Measurements from ENCODE around the gene OR10T2.
"Not testable (repeated sequence)": the region's sequence is repeated elsewhere in the genome, so short reads cannot be mapped to it uniquely, and the experiment has no call there.

OR10T2 gene

GRCh38 chr1:158355773-158356285 is 43.4 kb downstream of the OR10T2 start:
- no peak for DNase-seq

DNA sequence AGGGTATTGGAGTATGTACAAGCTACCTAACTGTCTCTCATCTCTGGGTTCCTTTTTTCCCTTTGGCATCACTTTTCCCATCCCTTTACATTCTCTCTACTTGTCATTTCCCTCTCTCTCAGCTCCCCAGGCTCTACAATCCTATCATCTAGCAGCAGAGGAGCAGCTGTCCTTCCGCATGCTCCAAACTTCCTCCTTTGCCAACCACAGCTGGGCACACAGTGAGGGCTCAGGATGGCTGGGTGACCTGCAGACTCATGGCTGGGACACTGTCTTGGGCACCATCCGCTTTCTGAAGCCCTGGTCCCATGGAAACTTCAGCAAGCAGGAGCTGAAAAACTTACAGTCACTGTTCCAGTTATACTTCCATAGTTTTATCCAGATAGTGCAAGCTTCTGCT is 45.0 kb downstream of the OR10T2 start:
- DNase-seq: no peak

- DNase-seq: no peak
These were observed 45.8 kb downstream of the OR10T2 start, which contains the start of gene CD1E for GRCh38 chr1:158353303-158354075. TSS of gene CD1E (plus strand) at chr1:158353894. CDS start at chr1:158353989, 95 bp downstream.

GRCh38 chr1:158348946-158349345 is 50.3 kb downstream of the OR10T2 start:
- DNase-seq: not testable (repeated sequence)
